Activated T-cell treated with anti-CD3 and anti-CD28 coated beads, Interleukin-2, amount 50 U/mL, for 48 hours (primary cell): Measurements from ENCODE around the gene TEX22.
A peak's percentile ranks its signal among the peaks of the same experiment; 100 is the strongest.

Source experiments
- DNase-seq, 2 experiments: peaks; one replicate each; pipeline ENCODE4 v3.0.0-alpha.2; 2020

Gene TEX22

GRCh38 chr14:105367116-105368031, 31.0 kb upstream of the TEX22 start:
- no peak for DNase-seq

- no peak for DNase-seq
Measured at GRCh38 chr14:105368032-105368417, 30.3 kb upstream of the TEX22 start.

GRCh38 chr14:105368426-105368825, 29.9 kb upstream of the TEX22 start:
- DNase-seq = no peak

GRCh38 chr14:105368910-105369652, 29.3 kb upstream of the TEX22 start:
- DNase-seq = no peak

GRCh38 chr14:105369653-105370040, 28.7 kb upstream of the TEX22 start:
- no peak for DNase-seq

GRCh38 chr14:105374389-105374788, 23.9 kb upstream of the TEX22 start:
- DNase-seq = no peak

- peak; percentile 71 to 74 for DNase-seq
Measured at GRCh38 chr14:105375635-105376057, 22.7 kb upstream of the TEX22 start.

- DNase-seq = no peak
Measured at GRCh38 chr14:105376521-105377440, 21.6 kb upstream of the TEX22 start.

GRCh38 chr14:105377555-105378182, 20.7 kb upstream of the TEX22 start:
- no peak for DNase-seq

- no peak for DNase-seq
Measured at GRCh38 chr14:105378199-105378598, 20.1 kb upstream of the TEX22 start.

GRCh38 chr14:105378873-105379685, 19.3 kb upstream of the TEX22 start:
- DNase-seq = no peak

GRCh38 chr14:105379946-105380345, 18.4 kb upstream of the TEX22 start:
- no peak for DNase-seq

GRCh38 chr14:105380756-105381155, 17.6 kb upstream of the TEX22 start:
- DNase-seq = no peak

GRCh38 chr14:105381446-105382342, 16.6 kb upstream of the TEX22 start:
- no peak for DNase-seq

GRCh38 chr14:105382343-105383082, 15.8 kb upstream of the TEX22 start:
- DNase-seq = no peak

- DNase-seq = no peak
Measured at GRCh38 chr14:105383083-105383730, 15.1 kb upstream of the TEX22 start.

GRCh38 chr14:105384041-105384557, 14.2 kb upstream of the TEX22 start:
- DNase-seq = no peak

GRCh38 chr14:105384605-105385321, 13.6 kb upstream of the TEX22 start:
- no peak for DNase-seq
